Midbrain (tissue), 1 donor: ENCODE results near the gene EPM2A.

Experiments
- DNase-seq: peaks from one replicate; lab custom pipeline; 2025; lab: John Stamatoyannopoulos, UW

EPM2A gene

DNA sequence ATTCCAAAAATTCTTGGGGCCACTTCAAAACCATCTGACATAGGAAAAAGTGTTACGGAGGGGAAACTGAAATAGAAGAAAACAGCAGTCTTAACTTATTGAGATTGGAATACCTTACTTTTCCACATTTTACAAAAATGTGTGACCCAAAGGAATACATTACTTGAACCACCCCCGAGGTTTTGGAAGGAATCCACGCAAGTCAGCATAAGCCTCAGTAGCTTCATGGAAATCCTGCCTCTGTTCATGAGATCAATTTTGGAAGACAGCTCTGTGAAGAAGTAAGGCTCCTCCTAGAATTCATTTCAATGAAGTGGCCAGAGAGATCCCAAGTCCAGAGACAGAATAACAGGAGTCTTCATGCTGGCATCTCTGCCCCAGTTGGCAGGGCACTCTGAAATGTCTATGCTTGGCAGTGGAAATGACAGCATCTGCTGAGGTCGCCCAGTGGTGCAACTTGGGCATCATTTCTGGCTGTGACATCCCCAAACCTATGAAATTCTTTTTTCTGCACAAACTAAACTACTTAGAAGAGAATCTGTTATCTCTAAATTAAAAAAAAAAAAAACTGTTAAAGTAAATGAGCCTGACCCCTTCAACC, 132.5 kb downstream of the EPM2A start:
- no peak for DNase-seq

DNA sequence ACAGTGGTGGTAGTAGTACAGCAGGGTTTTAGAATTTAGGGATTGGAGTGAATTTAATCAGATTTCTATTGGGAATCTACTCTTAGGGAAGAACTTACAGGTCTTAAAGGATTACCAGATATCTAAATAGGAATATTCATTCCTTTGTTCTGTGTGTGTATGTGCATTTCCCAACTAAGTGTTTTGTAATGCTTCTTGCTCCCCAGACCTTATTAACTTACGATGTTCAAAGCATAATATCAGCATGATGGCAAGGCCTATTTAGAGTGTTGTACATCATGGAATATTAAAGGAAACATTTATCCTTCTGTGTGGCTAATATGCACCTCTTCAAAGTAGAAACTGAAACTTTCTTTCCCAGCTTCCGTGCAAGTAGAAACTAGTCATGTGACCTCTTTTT, 133.9 kb downstream of the EPM2A start:
- no peak for DNase-seq

DNA sequence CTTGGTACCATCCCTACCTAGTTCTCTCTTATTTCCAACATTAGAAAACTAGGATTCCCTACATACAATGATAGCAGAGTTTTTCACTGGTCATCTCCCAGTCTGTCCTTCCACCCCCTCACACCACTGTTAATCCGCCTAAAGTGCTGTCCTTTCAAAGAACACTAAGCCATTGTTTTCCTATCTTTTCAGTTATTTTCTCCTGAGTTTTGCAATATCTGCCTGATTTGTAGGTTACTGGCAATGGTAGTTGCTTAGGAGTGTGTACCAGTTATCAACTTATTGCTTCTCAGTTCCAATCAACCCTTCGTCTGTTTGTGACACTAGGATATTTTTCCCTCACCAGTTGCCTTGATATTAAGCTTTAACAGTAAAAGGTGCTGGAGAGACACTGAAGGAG, 135.0 kb downstream of the EPM2A start:
- no peak for DNase-seq

DNA sequence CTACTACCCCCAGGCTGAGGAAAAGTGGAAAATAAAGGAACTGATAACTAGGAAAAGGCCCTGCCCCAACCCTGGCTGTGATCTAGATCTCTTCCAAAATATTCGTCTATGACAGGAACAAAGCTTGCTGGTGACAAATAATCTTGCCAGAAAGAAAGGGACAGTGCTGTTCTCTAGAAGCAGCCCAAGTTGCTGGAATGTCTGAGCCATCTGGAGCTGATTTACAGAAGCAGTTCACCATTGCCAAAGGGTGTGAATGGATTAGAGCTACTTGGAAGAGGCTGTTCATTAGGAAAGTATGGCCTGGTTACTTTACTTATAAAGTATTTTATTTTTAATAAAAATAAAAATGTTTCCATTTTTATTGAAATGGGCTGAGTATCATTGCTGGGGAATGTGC, 146.3 kb downstream of the EPM2A start:
- DNase-seq: no peak

DNA sequence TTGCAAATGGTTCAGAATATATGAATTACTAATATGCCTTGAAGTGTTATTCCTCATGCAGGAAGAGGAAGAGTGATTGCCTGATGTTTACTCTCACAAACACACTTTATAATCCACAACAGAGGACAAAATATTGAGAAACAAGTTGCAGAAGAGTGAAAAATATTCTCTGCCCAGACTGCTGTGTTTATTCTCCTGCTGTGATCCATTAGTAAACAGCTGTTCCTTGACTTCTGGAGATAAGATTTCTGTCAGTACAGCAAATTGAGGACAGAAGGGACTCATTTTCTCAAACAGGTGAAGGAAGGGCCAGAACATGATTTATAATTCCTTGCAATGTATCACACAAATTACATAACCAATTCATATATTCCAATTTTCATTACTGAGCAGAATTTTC, 148.0 kb downstream of the EPM2A start:
- no peak for DNase-seq

DNA sequence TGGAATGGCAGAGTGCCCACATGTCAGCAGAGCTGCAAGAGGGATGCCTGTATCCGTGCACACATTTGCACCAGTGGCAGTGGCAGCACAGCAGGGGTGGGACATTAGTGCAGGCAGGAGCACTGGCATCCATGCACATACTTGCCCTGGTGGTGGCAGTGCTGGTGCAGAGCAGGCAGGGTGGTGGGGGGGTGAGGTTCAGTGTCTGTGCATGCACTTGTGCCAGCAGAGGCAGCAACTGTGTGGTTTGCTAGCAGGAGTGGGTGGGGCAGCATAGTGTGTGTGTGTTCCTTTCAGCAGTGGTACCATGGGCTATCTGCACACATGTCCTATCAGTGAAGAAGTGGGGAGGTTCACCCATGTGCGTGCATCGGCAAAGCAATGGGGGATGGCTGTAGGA, 151.6 kb downstream of the EPM2A start:
- no peak for DNase-seq
